ENCODE measurements around the gene IFNA8.

- TF ChIP-seq EZH2 (IDR thresholded peaks at IDR 0.05; ENCODE audit: insufficient read depth, poor library complexity, severe bottlenecking) (no peak), EZH2phosphoT487 (IDR thresholded peaks at IDR 0.05; ENCODE audit: insufficient read depth, low read depth) (no peak)
These were observed 43.8 kb downstream of the IFNA8 start for GRCh38 chr9:21452681-21453080.
